GM23338 (cell line): ENCODE measurements around the gene CRYL1.

Source experiments
- EZH2 ChIP-seq: fragments of 200-600 bp; sonication (generic); IDR thresholded peaks from one replicate; pipeline ENCODE4 v1.8.0; 2017; ENCODE audit warnings: antibody characterized with exemption, mild to moderate bottlenecking, low read depth; ENCODE audit not compliant: unreplicated experiment
- STAT1 ChIP-seq: IDR thresholded peaks from one replicate; pipeline ENCODE4 v1.6.1; 2016; ENCODE audit warnings: antibody characterized with exemption; ENCODE audit not compliant: unreplicated experiment
- ZNF331 ChIP-seq: fragments of 250-450 bp; sonication (Bioruptor Pico); IDR thresholded peaks from 2 replicates; pipeline ENCODE4 v1.5.0; 2020; ENCODE audit warnings: low read depth, mild to moderate bottlenecking, moderate library complexity
- TF ChIP-seq, protein P1 (sequence below), 2 experiments: fragments of 200-600 bp in 1 of 2; sonication (generic) in 1 of 2; conservative IDR thresholded peaks; 2 replicates each; pipeline versions ENCODE4 v1.5.1 to v1.6.1; 2016 to 2017; ENCODE audit warnings: antibody characterized with exemption in 2 of 2, low read depth in 2 of 2, mild to moderate bottlenecking in 2 of 2, moderate library complexity in 1 of 2

DNA sequence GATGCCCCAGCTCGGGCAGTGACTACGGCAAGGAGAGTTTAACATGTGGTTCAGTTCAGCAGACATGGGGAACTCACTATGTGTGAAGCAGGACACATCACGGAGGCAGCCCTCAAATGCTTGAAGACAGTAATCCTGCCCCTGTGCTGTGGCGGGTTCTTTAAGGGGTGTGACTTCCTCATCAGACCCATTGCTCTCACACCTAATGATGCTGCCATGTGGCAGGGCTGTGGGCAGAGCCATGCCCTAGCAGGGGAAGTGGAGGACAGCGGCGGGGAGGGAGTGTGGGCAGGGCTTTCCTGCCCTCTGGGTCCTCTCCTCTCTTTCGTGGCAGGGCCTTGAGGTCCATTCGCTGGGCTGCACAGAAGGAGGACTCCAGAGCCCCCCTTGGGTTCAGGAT is 162.5 kb downstream of the CRYL1 start:
- no peak for TF ChIP-seq EZH2
- no peak for TF ChIP-seq ZNF331
- no peak for TF ChIP-seq STAT1
- TF ChIP-seq, protein P1, sequence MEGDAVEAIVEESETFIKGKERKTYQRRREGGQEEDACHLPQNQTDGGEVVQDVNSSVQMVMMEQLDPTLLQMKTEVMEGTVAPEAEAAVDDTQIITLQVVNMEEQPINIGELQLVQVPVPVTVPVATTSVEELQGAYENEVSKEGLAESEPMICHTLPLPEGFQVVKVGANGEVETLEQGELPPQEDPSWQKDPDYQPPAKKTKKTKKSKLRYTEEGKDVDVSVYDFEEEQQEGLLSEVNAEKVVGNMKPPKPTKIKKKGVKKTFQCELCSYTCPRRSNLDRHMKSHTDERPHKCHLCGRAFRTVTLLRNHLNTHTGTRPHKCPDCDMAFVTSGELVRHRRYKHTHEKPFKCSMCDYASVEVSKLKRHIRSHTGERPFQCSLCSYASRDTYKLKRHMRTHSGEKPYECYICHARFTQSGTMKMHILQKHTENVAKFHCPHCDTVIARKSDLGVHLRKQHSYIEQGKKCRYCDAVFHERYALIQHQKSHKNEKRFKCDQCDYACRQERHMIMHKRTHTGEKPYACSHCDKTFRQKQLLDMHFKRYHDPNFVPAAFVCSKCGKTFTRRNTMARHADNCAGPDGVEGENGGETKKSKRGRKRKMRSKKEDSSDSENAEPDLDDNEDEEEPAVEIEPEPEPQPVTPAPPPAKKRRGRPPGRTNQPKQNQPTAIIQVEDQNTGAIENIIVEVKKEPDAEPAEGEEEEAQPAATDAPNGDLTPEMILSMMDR (conservative IDR thresholded peaks at IDR 0.05; ENCODE audit: low read depth in 2 of 2) = no peak
